ENCODE data around the gene DYSF. TPM values are rescaled to one million over a fixed set of nuclear protein-coding genes. Genes with fewer than 3 reads are reported as not detected.

The DYSF gene
- total RNA-seq, 1 donor, result 3.5 TPM

DNA sequence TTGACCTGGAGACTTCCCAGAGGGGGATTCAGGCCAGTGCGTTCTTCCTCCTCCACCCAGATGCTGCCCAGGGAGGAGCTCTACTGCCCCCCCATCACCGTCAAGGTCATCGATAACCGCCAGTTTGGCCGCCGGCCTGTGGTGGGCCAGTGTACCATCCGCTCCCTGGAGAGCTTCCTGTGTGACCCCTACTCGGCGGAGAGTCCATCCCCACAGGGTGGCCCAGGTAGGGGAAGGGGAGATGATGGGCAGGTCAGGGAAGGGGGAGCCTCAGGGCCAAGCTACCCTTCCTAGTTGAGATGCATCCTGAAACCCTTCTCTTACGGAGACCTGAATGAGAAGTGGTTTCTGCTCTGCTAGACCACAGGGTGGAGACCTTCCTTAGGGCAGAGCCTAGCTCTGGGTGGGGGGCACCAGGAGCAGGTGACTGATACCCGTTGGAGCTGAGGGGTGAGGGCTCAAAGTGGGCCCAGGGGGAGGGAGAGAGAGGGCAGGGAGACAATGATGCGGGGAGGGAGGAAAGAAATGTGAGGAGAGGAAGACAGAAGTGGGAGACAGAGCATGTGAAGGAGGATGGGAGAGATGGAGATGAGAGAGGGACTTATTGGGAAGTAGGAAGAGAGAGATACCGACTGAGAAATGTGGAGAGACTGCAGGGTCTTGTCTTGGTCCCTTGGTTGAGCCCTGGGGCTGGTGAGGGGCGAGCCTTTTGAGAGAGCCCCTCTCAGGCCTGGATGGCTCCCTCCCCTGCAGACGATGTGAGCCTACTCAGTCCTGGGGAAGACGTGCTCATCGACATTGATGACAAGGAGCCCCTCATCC is 159.4 kb downstream of the DYSF start:
- no peak overlapping the region for H3K4me3 ChIP-seq (ENCODE audit: low read depth, low read length)
- DNase-seq (ENCODE audit: low read depth), result no peak
- TF ChIP-seq, protein P1, sequence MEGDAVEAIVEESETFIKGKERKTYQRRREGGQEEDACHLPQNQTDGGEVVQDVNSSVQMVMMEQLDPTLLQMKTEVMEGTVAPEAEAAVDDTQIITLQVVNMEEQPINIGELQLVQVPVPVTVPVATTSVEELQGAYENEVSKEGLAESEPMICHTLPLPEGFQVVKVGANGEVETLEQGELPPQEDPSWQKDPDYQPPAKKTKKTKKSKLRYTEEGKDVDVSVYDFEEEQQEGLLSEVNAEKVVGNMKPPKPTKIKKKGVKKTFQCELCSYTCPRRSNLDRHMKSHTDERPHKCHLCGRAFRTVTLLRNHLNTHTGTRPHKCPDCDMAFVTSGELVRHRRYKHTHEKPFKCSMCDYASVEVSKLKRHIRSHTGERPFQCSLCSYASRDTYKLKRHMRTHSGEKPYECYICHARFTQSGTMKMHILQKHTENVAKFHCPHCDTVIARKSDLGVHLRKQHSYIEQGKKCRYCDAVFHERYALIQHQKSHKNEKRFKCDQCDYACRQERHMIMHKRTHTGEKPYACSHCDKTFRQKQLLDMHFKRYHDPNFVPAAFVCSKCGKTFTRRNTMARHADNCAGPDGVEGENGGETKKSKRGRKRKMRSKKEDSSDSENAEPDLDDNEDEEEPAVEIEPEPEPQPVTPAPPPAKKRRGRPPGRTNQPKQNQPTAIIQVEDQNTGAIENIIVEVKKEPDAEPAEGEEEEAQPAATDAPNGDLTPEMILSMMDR (IDR thresholded peaks at IDR 0.05; ENCODE audit: insufficient read depth, low read depth, low read length), result no peak

DNA sequence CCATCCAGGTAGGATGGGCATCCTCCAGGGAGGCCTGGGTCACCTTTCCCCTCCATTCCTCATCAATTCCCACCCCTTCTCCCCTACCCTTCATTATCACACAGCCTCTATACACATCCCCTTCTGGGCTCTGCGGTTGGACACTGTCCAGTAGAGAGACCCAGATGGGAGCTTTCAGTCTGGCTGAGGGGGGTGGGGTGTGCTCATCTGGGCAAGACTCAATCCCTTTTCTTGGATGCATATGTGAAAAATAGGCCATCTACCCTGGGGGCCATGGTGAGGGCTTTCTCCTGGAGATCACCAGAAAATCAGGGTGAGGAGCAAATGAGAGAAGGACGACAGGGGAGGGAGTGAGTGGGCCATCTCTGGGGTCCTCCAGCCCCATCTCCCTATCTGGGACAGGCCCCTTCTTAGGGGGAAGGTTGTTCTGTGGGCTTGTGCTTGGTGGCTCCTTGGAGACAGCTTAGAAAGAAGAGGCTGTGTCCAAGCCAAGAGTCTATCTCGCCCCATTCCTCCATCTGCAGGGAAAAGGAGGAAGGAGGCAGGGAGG is 160.1 kb downstream of the DYSF start:
- H3K4me3 ChIP-seq (ENCODE audit: low read depth, low read length), result no peak overlapping the region
- TF ChIP-seq, protein P1 (IDR thresholded peaks at IDR 0.05; ENCODE audit: insufficient read depth, low read depth, low read length), result no peak
- no peak for DNase-seq (ENCODE audit: low read depth)

DNA sequence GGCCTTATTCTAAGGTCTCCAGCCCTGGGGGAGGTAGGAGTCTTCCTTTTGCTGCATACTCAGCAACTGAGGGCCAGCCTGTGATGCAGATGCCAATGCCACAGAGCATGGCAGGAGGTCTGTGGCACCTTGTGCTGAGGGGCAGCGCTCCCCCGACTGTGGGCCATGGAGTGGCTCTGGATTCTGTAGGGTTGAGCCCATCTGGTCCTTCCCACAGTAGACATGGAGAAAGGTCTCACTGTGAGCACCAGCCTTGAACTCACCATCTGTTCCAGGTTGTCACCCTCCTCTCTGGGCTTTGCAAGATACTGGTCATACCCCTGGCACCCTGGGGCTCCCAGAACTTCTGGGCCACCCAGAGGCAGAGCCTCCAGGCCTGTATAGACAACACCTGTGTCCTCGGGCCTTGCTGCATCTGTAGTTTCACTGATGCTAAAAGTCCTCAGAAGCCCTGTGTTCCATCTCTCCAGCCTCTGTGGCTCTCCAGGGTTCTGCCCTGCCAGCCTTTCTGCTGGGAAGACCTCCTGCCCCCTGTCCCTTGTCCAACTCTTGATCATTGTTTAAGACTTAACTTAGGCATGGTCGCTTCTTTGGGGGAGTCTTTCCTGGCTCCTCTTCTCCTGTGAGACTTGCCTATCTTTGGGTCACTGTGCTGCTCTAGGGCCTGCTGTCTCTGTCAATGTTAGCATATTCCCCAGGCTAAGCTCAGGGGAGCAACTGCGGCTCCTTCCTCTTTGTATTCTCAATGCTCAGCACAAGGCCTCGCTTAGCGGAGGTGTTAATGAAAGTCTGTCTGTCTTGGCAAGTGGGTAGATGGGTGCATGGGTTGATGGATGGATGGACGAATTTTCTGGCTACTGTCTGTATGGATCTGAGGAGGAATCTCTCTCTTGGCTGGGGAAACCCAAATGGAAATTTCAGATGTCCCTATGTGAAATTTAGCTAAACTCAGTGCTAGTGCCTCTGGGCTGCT is 160.9 kb downstream of the DYSF start:
- no peak for DNase-seq (ENCODE audit: low read depth)

DNA sequence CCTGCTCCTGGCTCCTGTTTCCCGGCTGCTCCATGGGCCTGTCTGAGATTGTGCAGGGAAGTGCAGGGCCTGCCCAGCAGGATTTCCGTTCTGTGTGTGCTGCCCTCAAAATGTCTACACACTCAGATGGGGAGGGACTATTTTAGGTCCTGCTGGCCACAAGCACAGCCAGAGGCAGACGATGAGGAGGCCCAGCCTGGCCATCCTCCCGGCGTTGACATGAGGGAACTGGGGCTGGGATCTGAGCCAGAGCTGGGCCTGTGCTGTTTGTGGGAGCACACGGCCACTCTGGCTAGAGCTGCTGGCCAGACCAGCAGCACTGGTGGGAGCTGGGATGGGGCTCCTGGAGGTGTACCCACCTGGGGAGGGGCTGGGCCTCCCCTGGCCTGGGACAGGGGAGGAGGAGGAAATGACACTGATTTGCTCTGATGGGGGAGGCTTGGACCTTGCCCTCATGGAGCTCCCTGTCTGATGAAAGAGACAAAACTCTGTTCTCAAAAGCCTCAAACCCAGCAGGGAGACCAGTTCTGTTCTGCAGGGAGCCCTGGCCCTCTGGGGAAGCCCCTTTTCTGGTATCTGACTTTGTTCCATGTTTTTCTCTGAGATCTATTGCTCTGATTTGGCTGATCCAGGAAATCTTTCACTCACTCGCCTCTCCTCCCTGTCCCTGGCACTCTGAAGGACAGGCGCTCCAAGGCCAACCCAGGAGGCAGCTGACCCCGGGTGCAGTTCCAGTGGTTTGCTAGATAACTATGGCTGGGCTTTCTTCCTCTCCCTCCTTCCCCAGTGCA is 161.8 kb downstream of the DYSF start:
- DNase-seq (ENCODE audit: low read depth), result peak; percentile 17
- TF ChIP-seq, protein P1 (IDR thresholded peaks at IDR 0.05; ENCODE audit: insufficient read depth, low read depth, low read length), result no peak
- H3K4me3 ChIP-seq (ENCODE audit: low read depth, low read length), result no peak overlapping the region

More for the DNA sequence above, 160.9 kb downstream of the DYSF start:
- H3K4me3 ChIP-seq (ENCODE audit: low read depth, low read length), result no peak overlapping the region
- TF ChIP-seq, protein P1 (IDR thresholded peaks at IDR 0.05; ENCODE audit: insufficient read depth, low read depth, low read length), result no peak

DNA sequence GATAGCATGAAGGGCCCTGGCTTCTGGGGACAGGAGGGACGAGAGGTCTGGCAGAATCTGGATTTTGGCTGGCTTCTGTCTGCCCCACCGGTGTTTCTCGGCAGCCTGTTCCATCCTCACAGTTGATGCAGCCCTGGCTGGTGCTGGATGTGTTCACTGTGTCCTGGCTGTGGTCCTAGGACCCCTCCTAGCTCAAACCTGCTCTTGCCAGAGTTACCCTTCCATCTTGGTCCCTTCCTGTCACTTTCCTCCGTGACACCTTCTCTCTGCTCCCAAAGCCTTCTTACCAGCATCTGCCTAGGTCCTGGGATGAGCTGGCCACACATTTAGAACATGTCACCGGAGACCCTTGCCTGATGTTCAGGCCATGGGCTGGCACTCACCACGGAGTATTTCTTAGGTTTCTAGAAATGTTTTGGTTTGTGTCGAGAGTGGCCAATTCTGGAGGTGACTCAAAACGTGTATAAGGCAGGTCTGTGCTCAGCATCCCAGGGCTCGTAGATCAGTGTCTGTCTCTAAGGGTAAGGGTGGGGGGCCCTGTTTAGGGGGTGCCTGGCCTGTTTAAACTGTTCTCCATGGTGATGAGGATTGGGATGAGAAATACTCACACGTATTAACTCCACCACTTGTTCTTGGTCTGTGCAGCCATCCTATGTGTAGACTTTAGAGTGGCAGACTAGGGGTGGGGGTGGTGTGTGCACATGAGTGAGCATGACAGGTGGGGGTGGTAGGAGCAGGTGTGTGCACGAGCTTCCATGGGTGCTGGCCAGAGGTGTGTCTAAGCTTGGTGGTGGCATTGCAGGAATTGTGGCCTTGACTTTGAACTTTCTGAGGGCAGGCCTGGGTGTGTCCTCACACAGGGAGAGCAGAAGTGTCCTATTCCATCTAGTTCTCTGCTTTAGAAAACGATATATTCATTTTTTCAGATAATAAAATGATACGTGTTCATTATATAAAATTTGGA is 162.7 kb downstream of the DYSF start:
- TF ChIP-seq, protein P1 (IDR thresholded peaks at IDR 0.05; ENCODE audit: insufficient read depth, low read depth, low read length), result no peak
- no peak for DNase-seq (ENCODE audit: low read depth)
- H3K4me3 ChIP-seq (ENCODE audit: low read depth, low read length), result no peak overlapping the region
